H9 (cell line): Measurements from ENCODE around the gene DCLRE1A. TPM values are rescaled to one million over a fixed set of nuclear protein-coding genes. Genes with fewer than 3 reads are reported as not detected.

Source experiments
- DNase-seq: peaks from one replicate; pipeline ENCODE4 v3.0.0-alpha.2; 2017
- H2AFZ ChIP-seq: one replicate; pipeline ENCODE4 v1.6.1; 2013; ENCODE audit warnings: mild to moderate bottlenecking, low read length, control low read depth, moderate library complexity
- H2AK5ac ChIP-seq: 2 replicates; pipeline ENCODE4 v1.6.1; 2013; ENCODE audit warnings: low read length, control low read depth, mixed read lengths; ENCODE audit not compliant: insufficient read length
- H2BK120ac ChIP-seq: one replicate; pipeline ENCODE4 v1.6.1; 2013; ENCODE audit warnings: low read depth, mild to moderate bottlenecking, low read length, control low read depth, inconsistent platforms; ENCODE audit not compliant: poor library complexity, severe bottlenecking
- H2BK12ac ChIP-seq: 2 replicates; pipeline ENCODE4 v1.6.1; 2013; ENCODE audit warnings: low read length, control low read depth, mixed read lengths, low read depth; ENCODE audit not compliant: insufficient read length
- H2BK15ac ChIP-seq: 2 replicates; pipeline ENCODE4 v1.6.1; 2013; ENCODE audit warnings: low read depth, low read length, control low read depth
- H2BK20ac ChIP-seq: one replicate; pipeline ENCODE4 v1.6.1; 2013; ENCODE audit warnings: low read depth, mild to moderate bottlenecking, low read length, control low read depth, inconsistent platforms; ENCODE audit not compliant: poor library complexity, severe bottlenecking
- H2BK5ac ChIP-seq: 2 replicates; pipeline ENCODE4 v1.6.1; 2013; ENCODE audit warnings: low read length, control low read depth, mixed read lengths; ENCODE audit not compliant: insufficient read length
- H3K14ac ChIP-seq: 2 replicates; pipeline ENCODE4 v1.6.1; 2013; ENCODE audit warnings: low read length, control low read depth; ENCODE audit not compliant: insufficient read depth
- H3K18ac ChIP-seq: 2 replicates; pipeline ENCODE4 v1.6.1; 2013; ENCODE audit warnings: low read depth, mild to moderate bottlenecking, mixed read lengths, low read length, control low read depth; ENCODE audit not compliant: insufficient read length
- H3K23ac ChIP-seq: 2 replicates; pipeline ENCODE4 v1.6.1; 2013; ENCODE audit warnings: low read length, control low read depth, mixed read lengths, low read depth; ENCODE audit not compliant: insufficient read length
- H3K23me2 ChIP-seq: 2 replicates; pipeline ENCODE4 v1.6.1; 2013; ENCODE audit warnings: low read depth, mild to moderate bottlenecking, mixed read lengths, low read length, control low read depth; ENCODE audit not compliant: insufficient read length, poor library complexity, severe bottlenecking
- H3K27ac ChIP-seq: 2 replicates; pipeline ENCODE4 v1.5.1; 2013; ENCODE audit warnings: low read length, control low read depth, mixed read lengths, low read depth; ENCODE audit not compliant: insufficient read length
- H3K27me3 ChIP-seq: 2 replicates; pipeline ENCODE4 v1.6.1; 2013; ENCODE audit warnings: low read length, control low read depth, inconsistent platforms; ENCODE audit not compliant: insufficient read depth
- H3K4ac ChIP-seq: 2 replicates; pipeline ENCODE4 v1.6.1; 2013; ENCODE audit warnings: low read depth, mild to moderate bottlenecking, control low read depth, inconsistent platforms, low read length, moderate library complexity
- H3K4me1 ChIP-seq: 2 replicates; pipeline ENCODE4 v1.6.1; 2013; ENCODE audit warnings: low read length, control low read depth, inconsistent platforms; ENCODE audit not compliant: insufficient read depth
- H3K4me2 ChIP-seq: 2 replicates; pipeline ENCODE4 v1.6.1; 2013; ENCODE audit warnings: low read length, control low read depth, mixed read lengths; ENCODE audit not compliant: insufficient read length, insufficient read depth
- H3K56ac ChIP-seq: 2 replicates; pipeline ENCODE4 v1.6.1; 2013; ENCODE audit warnings: low read depth, mild to moderate bottlenecking, mixed read lengths, low read length, control low read depth; ENCODE audit not compliant: insufficient read length
- H3K79me1 ChIP-seq: 2 replicates; pipeline ENCODE4 v1.6.1; 2013; ENCODE audit warnings: low read depth, mild to moderate bottlenecking, moderate library complexity, low read length, control low read depth, inconsistent platforms; ENCODE audit not compliant: insufficient read depth, poor library complexity, severe bottlenecking
- H3K79me2 ChIP-seq: 2 replicates; pipeline ENCODE4 v1.6.1; 2013; ENCODE audit warnings: low read length, control low read depth, inconsistent platforms; ENCODE audit not compliant: insufficient read depth
- H3K9ac ChIP-seq: 2 replicates; pipeline ENCODE4 v1.6.1; 2013; ENCODE audit warnings: low read length, control low read depth, mixed read lengths; ENCODE audit not compliant: insufficient read length; ENCODE audit errors: extremely low read depth
- H3K9me3 ChIP-seq: one replicate; pipeline ENCODE4 v1.6.1; 2013; ENCODE audit warnings: low read depth, low read length, inconsistent platforms; ENCODE audit not compliant: control insufficient read depth
- H3T11ph ChIP-seq: one replicate; pipeline ENCODE4 v1.6.1; 2013; ENCODE audit warnings: mild to moderate bottlenecking, low read length, control low read depth, inconsistent platforms
- H4K20me1 ChIP-seq: one replicate; pipeline ENCODE4 v1.6.1; 2013; ENCODE audit not compliant: control insufficient read depth, insufficient read length, insufficient read depth
- H4K5ac ChIP-seq: 2 replicates; pipeline ENCODE4 v1.6.1; 2013; ENCODE audit warnings: low read depth, mild to moderate bottlenecking, mixed read lengths, low read length, control low read depth; ENCODE audit not compliant: insufficient read length
- H4K8ac ChIP-seq: replicated peaks from 2 replicates; pipeline ENCODE4 v1.6.1; 2013; ENCODE audit warnings: low read length, control low read depth, mixed read lengths, low read depth; ENCODE audit not compliant: insufficient read length
- H4K91ac ChIP-seq: 2 replicates; pipeline ENCODE4 v1.6.1; 2013; ENCODE audit warnings: low read depth, mild to moderate bottlenecking, moderate library complexity, mixed read lengths, low read length, control low read depth; ENCODE audit not compliant: insufficient read length
- H3K27ac Mint-ChIP-seq, 3 experiments: 2 replicates in 2 of 3; 3 replicates in 1 of 3; pipeline ENCODE4 v1.8.0; 2020 to 2021; ENCODE audit warnings: mixed read lengths in 3 of 3, mild to moderate bottlenecking in 1 of 3, moderate library complexity in 1 of 3
- H3K27me3 Mint-ChIP-seq: 2 replicates; pipeline ENCODE4 v1.8.0; 2021; ENCODE audit warnings: low read depth, mild to moderate bottlenecking, moderate library complexity, mixed read lengths
- H3K36me3 Mint-ChIP-seq, 3 experiments: 2 replicates in 2 of 3; 3 replicates in 1 of 3; pipeline ENCODE4 v1.8.0; 2020 to 2021; ENCODE audit warnings: low read depth in 3 of 3, mixed read lengths in 3 of 3; ENCODE audit not compliant: insufficient read depth in 1 of 3
- H3K4me1 Mint-ChIP-seq, 2 experiments: 2 replicates each; pipeline ENCODE4 v1.8.0; 2020; ENCODE audit warnings: mixed read lengths in 2 of 2
- H3K4me3 Mint-ChIP-seq, 2 experiments: 2 replicates in 1 of 2; 3 replicates in 1 of 2; pipeline ENCODE4 v1.8.0; 2020 to 2021; ENCODE audit warnings: mild to moderate bottlenecking in 2 of 2, mixed read lengths in 2 of 2, moderate library complexity in 1 of 2
- H3K9me3 Mint-ChIP-seq, 2 experiments: 2 replicates in 1 of 2; 3 replicates in 1 of 2; pipeline ENCODE4 v1.8.0; 2020; ENCODE audit warnings: mild to moderate bottlenecking in 2 of 2, mixed read lengths in 2 of 2, moderate library complexity in 1 of 2
- CTCF ChIP-seq: fragments of 200-600 bp; sonication (generic); conservative IDR thresholded peaks from 3 replicates; pipeline ENCODE4 v1.8.0; 2021; ENCODE audit warnings: antibody characterized with exemption, mild to moderate bottlenecking
- WGBS: extraction: QIAGEN DNeasy Blood & Tissue Kit; methylation state at CpG from one replicate; pipeline ENCODE4 v1.1.7; 2013; ENCODE audit warnings: missing lambda C conversion rate, low lambda C conversion rate, mixed read lengths; ENCODE audit not compliant: insufficient read length; ENCODE audit errors: extremely low coverage; 5-methylcytosine and 5-hydroxymethylcytosine counted together
- total RNA-seq: library from RNA; stranded (reverse); gene quantifications from 2 replicates; pipeline ENCODE4 v1.2.1, GENCODE V29; 2021

The DCLRE1A gene
- total RNA-seq, 1 experiment from 2014 or later = 9.9 TPM

- DNase-seq = no peak
- no peak overlapping the region for H3K18ac ChIP-seq
- H2AK5ac ChIP-seq = no peak overlapping the region
- H3K23ac ChIP-seq = no peak overlapping the region
- no peak overlapping the region for H3K56ac ChIP-seq
- Mint-ChIP-seq H3K4me3 (no peak overlapping the region), H3K27ac (no peak overlapping the region), H3K4me1 (no peaks in the 10 kb centered on the region), H3K9me3 (no peaks in the 10 kb centered on the region), H3K36me3 (no peaks in the 10 kb centered on the region), H3K27me3 (peaks cover 5% of the 10 kb centered on the region)
- H2BK20ac ChIP-seq = no peak overlapping the region
- H2BK120ac ChIP-seq = no peak overlapping the region
- no peak overlapping the region for H2BK12ac ChIP-seq
- no peaks in the 10 kb centered on the region for H3K79me2 ChIP-seq
- no peak overlapping the region for H2AFZ ChIP-seq
- no peak overlapping the region for H4K91ac ChIP-seq
- no peaks in the 10 kb centered on the region for H3K9me3 ChIP-seq
- no peak overlapping the region for H3K27ac ChIP-seq
- no peak overlapping the region for H3T11ph ChIP-seq
- H4K5ac ChIP-seq = no peak overlapping the region
- TF ChIP-seq CTCF = no peak
- no peaks in the 10 kb centered on the region for H3K4me1 ChIP-seq
- no peak overlapping the region for H2BK5ac ChIP-seq
- no peaks in the 10 kb centered on the region for H3K23me2 ChIP-seq
- no peak overlapping the region for H3K4ac ChIP-seq
- H2BK15ac ChIP-seq = no peak overlapping the region
- H3K27me3 ChIP-seq = no peaks in the 10 kb centered on the region
- no peak overlapping the region for H3K9ac ChIP-seq
- H4K20me1 ChIP-seq = no peaks in the 10 kb centered on the region
- no peak overlapping the region for H4K8ac ChIP-seq
- no peak overlapping the region for H3K14ac ChIP-seq
- no CpG with 5 or more reads among the region's 4 CpGs for WGBS
- H3K79me1 ChIP-seq = no peaks in the 10 kb centered on the region
- H3K4me2 ChIP-seq = no peak overlapping the region
Observed at GRCh38 chr10:113806503-113806902, 47.4 kb downstream of the DCLRE1A start.
